ENCODE data around the gene XPO5.

GRCh38 chr6:43516697-43517504 is 58.9 kb downstream of the XPO5 start, which contains the start of the genes POLR1C and YIPF3:
- TF ChIP-seq CTCF (IDR thresholded peaks at IDR 0.05; ENCODE audit: borderline replicate concordance, extremely low read depth, low read length, poor library complexity, severe bottlenecking), result no peak
- TF ChIP-seq EZH2 (IDR thresholded peaks at IDR 0.05; ENCODE audit: borderline replicate concordance, low read depth, low read length, severe bottlenecking), result no peak
